ENCODE results near the gene FAM110A. TPM values are rescaled to one million over a fixed set of nuclear protein-coding genes. Genes with fewer than 3 reads are reported as not detected.

The FAM110A gene
- total and polyA plus RNA-seq, 2 donors (not counting 3 experiments of a cell fraction or from before 2014, with no cell fraction given): 4.6 to 5.4 TPM

DNA sequence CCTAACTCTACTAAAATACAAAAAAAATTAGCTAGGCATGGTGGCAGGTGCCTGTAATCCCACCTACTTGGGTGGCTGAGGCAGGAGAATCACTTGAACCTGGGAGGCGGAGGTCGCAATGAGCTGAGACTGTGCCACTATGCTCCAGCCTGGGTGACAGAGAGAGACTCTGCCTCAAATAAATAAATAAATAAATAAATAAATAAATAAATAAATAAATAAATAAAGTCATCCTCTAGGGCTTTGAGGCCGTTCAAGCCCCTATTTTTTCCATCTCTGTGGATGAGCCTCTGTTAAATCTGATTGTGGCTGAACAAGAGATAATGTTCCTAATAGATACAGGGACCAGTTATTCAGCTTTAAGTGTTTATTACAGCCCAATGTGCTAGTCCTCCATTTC lies 31.8 kb upstream of the FAM110A start:
- DNase-seq (ENCODE audit: low read depth, low spot score) (no peak), FAIRE-seq (no peak)
- H3K27ac ChIP-seq (ENCODE audit: insufficient read depth, low read depth, low read length): no peak overlapping the region
- no peaks in the 10 kb centered on the region for H3K36me3 ChIP-seq (ENCODE audit: control insufficient read depth in 2 of 2, extremely low read depth in 1 of 2, insufficient read depth in 2 of 2, low read length in 2 of 2)
- no peaks in the 10 kb centered on the region for H3K79me2 ChIP-seq (ENCODE audit: control insufficient read depth, insufficient read depth, low read length)
- intact Hi-C loops (cut with micrococcal nuclease) (no loop called here), dilution Hi-C loops (cut with MboI; ENCODE audit: extremely low pct_ligation_motif_present, low sequenced_read_pairs) (no loop called here)
- H2AFZ ChIP-seq (ENCODE audit: low read depth, low read length): no peak overlapping the region
- ChIA-PET POLR2A (no interaction called here), CTCF (no interaction called here)
- BruUV-seq (replicated peaks): no TSS peak
- no peaks in the 10 kb centered on the region for H3K9me1 ChIP-seq (replicated peaks; ENCODE audit: control insufficient read depth, extremely low read depth, insufficient read depth, low read length)
- H3K27me3 ChIP-seq (ENCODE audit: control insufficient read depth in 2 of 2, insufficient read depth in 2 of 2, low read length in 2 of 2): no peaks in the 10 kb centered on the region
- H3K9me3 ChIP-seq (replicated peaks; ENCODE audit: control insufficient read depth, insufficient read depth, low read length): no peaks in the 10 kb centered on the region
- H3K9ac ChIP-seq (replicated peaks; ENCODE audit: extremely low read depth, insufficient read depth, low read length): no peak overlapping the region
- H3K4me2 ChIP-seq (ENCODE audit: insufficient read depth, low read length): no peak overlapping the region
- no peaks in the 10 kb centered on the region for H4K20me1 ChIP-seq (replicated peaks; ENCODE audit: control insufficient read depth, extremely low read depth, insufficient read depth, low read length)
- no peak overlapping the region for H3K4me3 ChIP-seq (replicated peaks in 1 of 3; ENCODE audit: insufficient read depth in 1 of 3, low read depth in 1 of 3, low read length in 3 of 3)
- TF ChIP-seq, protein P1, sequence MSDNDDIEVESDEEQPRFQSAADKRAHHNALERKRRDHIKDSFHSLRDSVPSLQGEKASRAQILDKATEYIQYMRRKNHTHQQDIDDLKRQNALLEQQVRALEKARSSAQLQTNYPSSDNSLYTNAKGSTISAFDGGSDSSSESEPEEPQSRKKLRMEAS (IDR thresholded peaks at IDR 0.05; ENCODE audit: insufficient read depth, insufficient read length): no peak
- TF ChIP-seq GATA2 (IDR thresholded peaks at IDR 0.05; ENCODE audit: insufficient read depth, insufficient read length, low read depth, low read length) (no peak), EZH2 (IDR thresholded peaks at IDR 0.05; ENCODE audit: borderline replicate concordance, low read depth, low read length, severe bottlenecking) (no peak), POLR2AphosphoS5 (IDR thresholded peaks at IDR 0.05; ENCODE audit: insufficient read depth, low read depth, low read length) (no peak), JUN (IDR thresholded peaks at IDR 0.05; ENCODE audit: borderline replicate concordance, insufficient read depth, insufficient read length, low read depth) (no peak), FOS (IDR thresholded peaks at IDR 0.05; ENCODE audit: borderline replicate concordance, insufficient read depth, low read length) (no peak)
- TF ChIP-seq, protein P2, sequence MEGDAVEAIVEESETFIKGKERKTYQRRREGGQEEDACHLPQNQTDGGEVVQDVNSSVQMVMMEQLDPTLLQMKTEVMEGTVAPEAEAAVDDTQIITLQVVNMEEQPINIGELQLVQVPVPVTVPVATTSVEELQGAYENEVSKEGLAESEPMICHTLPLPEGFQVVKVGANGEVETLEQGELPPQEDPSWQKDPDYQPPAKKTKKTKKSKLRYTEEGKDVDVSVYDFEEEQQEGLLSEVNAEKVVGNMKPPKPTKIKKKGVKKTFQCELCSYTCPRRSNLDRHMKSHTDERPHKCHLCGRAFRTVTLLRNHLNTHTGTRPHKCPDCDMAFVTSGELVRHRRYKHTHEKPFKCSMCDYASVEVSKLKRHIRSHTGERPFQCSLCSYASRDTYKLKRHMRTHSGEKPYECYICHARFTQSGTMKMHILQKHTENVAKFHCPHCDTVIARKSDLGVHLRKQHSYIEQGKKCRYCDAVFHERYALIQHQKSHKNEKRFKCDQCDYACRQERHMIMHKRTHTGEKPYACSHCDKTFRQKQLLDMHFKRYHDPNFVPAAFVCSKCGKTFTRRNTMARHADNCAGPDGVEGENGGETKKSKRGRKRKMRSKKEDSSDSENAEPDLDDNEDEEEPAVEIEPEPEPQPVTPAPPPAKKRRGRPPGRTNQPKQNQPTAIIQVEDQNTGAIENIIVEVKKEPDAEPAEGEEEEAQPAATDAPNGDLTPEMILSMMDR (IDR thresholded peaks at IDR 0.05; ENCODE audit: extremely low read depth in 1 of 2, insufficient read depth in 1 of 2, low read depth in 1 of 2, low read length in 2 of 2): no peak
- H3K4me1 ChIP-seq (ENCODE audit: control insufficient read depth, extremely low read depth, insufficient read depth, low read length): no peaks in the 10 kb centered on the region
